ENCODE data around the gene MTMR1. TPM values are rescaled to one million over a fixed set of nuclear protein-coding genes. Genes with fewer than 3 reads are reported as not detected.

The MTMR1 gene
- total RNA-seq, 2 donors from 2014 or later, result 19.0 to 21.3 TPM

DNA sequence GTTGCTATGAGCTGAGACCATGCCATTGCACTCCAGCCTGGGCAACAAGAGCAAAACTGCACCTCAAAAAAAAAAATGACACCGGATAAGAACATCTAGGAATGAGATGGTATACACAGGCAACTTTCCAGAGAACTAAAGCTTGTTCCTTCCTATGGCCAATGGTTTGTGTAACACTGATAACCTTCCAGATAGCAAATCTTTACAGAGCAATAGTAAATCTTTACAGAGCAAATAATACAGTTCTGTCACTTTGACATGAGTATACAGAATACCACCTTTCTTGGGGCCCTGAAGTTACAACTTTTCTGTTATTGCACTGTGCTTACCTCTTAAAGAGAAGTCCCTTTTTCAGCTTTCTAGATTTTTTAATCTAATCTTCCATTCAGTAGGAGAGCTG lies 113.6 kb downstream of the MTMR1 start:
- no peak for TF ChIP-seq CTCF (IDR thresholded peaks at IDR 0.05)
- no peak for DNase-seq
- no peak overlapping the region for H3K4me3 ChIP-seq
- no peaks in the 10 kb centered on the region for H3K27me3 ChIP-seq
- intact Hi-C loops (cut with DNase I), result no loop called here
- no peaks in the 10 kb centered on the region for H3K9me3 ChIP-seq
- no peaks in the 10 kb centered on the region for H3K4me1 ChIP-seq
- H3K36me3 ChIP-seq, result no peaks in the 10 kb centered on the region
- no peak overlapping the region for H3K9ac ChIP-seq (ENCODE audit: low read depth in 2 of 2, low read length in 2 of 2)
- H3K27ac ChIP-seq, result no peak overlapping the region

DNA sequence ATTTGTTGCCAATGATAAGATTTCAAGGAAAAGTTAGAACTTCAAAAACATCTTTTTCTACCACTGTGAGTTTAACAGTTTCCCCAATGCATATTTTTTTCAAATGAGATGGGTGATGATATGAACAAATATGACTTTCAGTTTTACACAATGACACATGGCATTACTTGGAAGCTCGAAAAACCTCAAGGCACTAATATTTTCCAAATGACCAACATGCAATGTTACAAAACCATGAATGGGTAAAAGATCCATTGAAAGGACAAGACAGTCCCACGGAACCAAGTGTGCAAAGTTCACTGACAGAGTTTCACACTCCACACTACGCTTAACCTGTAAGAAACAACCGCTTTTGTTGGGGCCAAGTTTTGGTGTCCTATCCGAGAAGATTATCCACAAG lies 120.7 kb downstream of the MTMR1 start:
- intact Hi-C loops (cut with DNase I), result no loop called here
- H3K27ac ChIP-seq, result no peak overlapping the region
- no peaks in the 10 kb centered on the region for H3K27me3 ChIP-seq
- TF ChIP-seq CTCF (IDR thresholded peaks at IDR 0.05), result no peak
- no peaks in the 10 kb centered on the region for H3K9me3 ChIP-seq
- H3K4me1 ChIP-seq, result no peaks in the 10 kb centered on the region
- no peak overlapping the region for H3K9ac ChIP-seq (ENCODE audit: low read depth in 2 of 2, low read length in 2 of 2)
- DNase-seq, result no peak
- no peaks in the 10 kb centered on the region for H3K36me3 ChIP-seq
- H3K4me3 ChIP-seq, result no peak overlapping the region

Other genes with a start within 250 kb of the MTMR1 start
- 10 to 100 TPM; 36.8 to 61.3 TPM for gene MTM1, start 124.8 kb upstream of the MTMR1 start, total RNA-seq
- gene CD99L2, start 205.3 kb downstream of the MTMR1 start, total RNA-seq, result 10 to 100 TPM; 12.3 to 15.4 TPM